Stomach (tissue), 9 donors: ENCODE measurements around the gene PTGS1. TPM values are rescaled to one million over a fixed set of nuclear protein-coding genes. Genes with fewer than 3 reads are reported as not detected.

ENCODE experiments used
- DNase-seq, 2 donors: peaks; one replicate each; pipeline versions ENCODE4 v3.0.0 to v3.0.0-alpha.2; 2013 to 2019
- H3K27ac ChIP-seq, 5 donors: fragments of 200-600 bp in 4 of 5; sonication (generic) in 4 of 5; one replicate each; pipeline ENCODE4 v1.5.1; 2013 to 2019; ENCODE audit warnings: mild to moderate bottlenecking in 1 of 5, moderate library complexity in 1 of 5
- H3K27me3 ChIP-seq, 3 donors: fragments of 200-600 bp; sonication (generic); one replicate each; pipeline ENCODE4 v1.5.1; 2017 to 2019; ENCODE audit warnings: mixed run types in 1 of 3
- H3K36me3 ChIP-seq, 4 donors: fragments of 200-600 bp; sonication (generic); 1 replicate in 3 of 4; 2 replicates in 1 of 4; pipeline ENCODE4 v1.5.1; 2016 to 2019
- H3K4me1 ChIP-seq, 4 donors: fragments of 200-600 bp; sonication (generic); one replicate each; pipeline ENCODE4 v1.5.1; 2016 to 2019
- H3K4me3 ChIP-seq, 4 donors: fragments of 200-600 bp; sonication (generic) in 3 of 4; one replicate each; pipeline ENCODE4 v1.5.1; 2016 to 2019; ENCODE audit warnings: mild to moderate bottlenecking in 1 of 4
- H3K9me3 ChIP-seq, 4 donors: fragments of 200-600 bp; sonication (generic); one replicate each; pipeline ENCODE4 v1.5.1; 2016 to 2019
- CTCF ChIP-seq, 7 experiments: fragments of 450-650 bp in 4 of 7; fragments of 200-600 bp in 3 of 7; sonication (generic) in 3 of 7; IDR thresholded peaks; one replicate each; pipeline ENCODE4 v1.5.1; 2016 to 2019; ENCODE audit warnings: antibody characterized with exemption in 7 of 7, control low read depth in 2 of 7, mild to moderate bottlenecking in 1 of 7
- EP300 ChIP-seq: sonication (generic); formaldehyde crosslinking; IDR thresholded peaks from one replicate; pipeline ENCODE4 v1.6.1; 2017; ENCODE audit warnings: antibody characterized with exemption
- POLR2A ChIP-seq, 4 donors: fragments of 450-650 bp; IDR thresholded peaks; one replicate each; pipeline ENCODE4 v1.6.1; 2016; ENCODE audit warnings: antibody characterized with exemption in 4 of 4, control low read depth in 2 of 4, mild to moderate bottlenecking in 1 of 4, moderate library complexity in 1 of 4
- POLR2AphosphoS5 ChIP-seq, 3 donors: sonication (generic); formaldehyde crosslinking; IDR thresholded peaks; one replicate each; pipeline ENCODE4 v1.6.1; 2016; ENCODE audit warnings: antibody characterized with exemption in 3 of 3
- WGBS, 5 donors: extraction: QIAGEN DNeasy Blood & Tissue Kit in 3 of 5; methylation state at CpG; one replicate each; pipeline versions ENCODE4 v1.1.5 to v1.1.7; 2013 to 2018; 5-methylcytosine and 5-hydroxymethylcytosine counted together
- intact Hi-C: fragments of 100-400 bp; cut with DNase I; formaldehyde crosslinking; loops from one replicate; pipeline ENCODE4 v1.15.1; 2023; ENCODE audit warnings: low total_unique reads
- polyA plus RNA-seq, 3 donors: library from polyadenylated mRNA; stranded (reverse); fragments of 200-250 nt; gene quantifications; one replicate each; pipeline ENCODE4 v1.2.3, GENCODE V29; 2013
- total RNA-seq, 5 donors: library from RNA; depleted of rRNA; stranded (reverse); fragments of >200 nt; gene quantifications; one replicate each; pipeline versions ENCODE4 v1.1.0 to v1.2.3, GENCODE V29; 2014 to 2016
- donor health status: healthy with polysubstance abuse.
- donor health status: Bipolar disorder and iron deficiency.
- donor health status: healthy.

The PTGS1 gene
- total and polyA plus RNA-seq, 8 donors, result 6.4 to 49.6 (median 15.1) TPM

DNA sequence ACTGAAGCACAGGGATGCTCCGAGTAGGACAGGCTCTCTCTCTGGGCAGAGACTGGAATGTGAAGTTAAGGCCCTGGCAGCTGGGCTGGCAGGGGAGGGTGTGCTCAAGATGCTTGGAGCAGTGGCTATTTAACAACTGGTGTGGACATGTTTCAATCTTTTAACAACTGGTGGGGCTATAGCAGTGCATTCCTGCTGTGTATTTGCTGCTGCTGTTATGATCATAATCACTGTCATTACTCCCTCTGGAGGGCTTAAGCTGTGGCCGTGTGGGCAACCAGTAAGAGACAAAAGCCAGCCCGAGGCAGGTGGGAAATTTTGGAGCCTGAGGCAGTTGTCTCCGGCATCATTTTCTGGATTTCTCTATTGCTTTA lies 33.3 kb upstream of the PTGS1 start:
- peaks cover 0 to 18% (median 7%) of the 10 kb centered on the region in 3 donors for H3K27me3 ChIP-seq
- H3K4me1 ChIP-seq, result peaks cover 0 to 4% (median 2%) of the 10 kb centered on the region in 4 donors
- no peak overlapping the region for H3K4me3 ChIP-seq
- no peaks in the 10 kb centered on the region for H3K36me3 ChIP-seq
- intact Hi-C loops, result no loop called here
- DNase-seq, result no peak
- H3K27ac ChIP-seq, result no peak overlapping the region
- 60 to 76% (median 65%) methylated on average over 4 of the region's 4 CpGs for WGBS, 5 donors
- TF ChIP-seq POLR2AphosphoS5 (IDR thresholded peaks at IDR 0.05) (no peak), EP300 (no peak), POLR2A (IDR thresholded peaks at IDR 0.05) (no peak), CTCF (IDR thresholded peaks at IDR 0.05) (no peak)
- no peaks in the 10 kb centered on the region for H3K9me3 ChIP-seq

DNA sequence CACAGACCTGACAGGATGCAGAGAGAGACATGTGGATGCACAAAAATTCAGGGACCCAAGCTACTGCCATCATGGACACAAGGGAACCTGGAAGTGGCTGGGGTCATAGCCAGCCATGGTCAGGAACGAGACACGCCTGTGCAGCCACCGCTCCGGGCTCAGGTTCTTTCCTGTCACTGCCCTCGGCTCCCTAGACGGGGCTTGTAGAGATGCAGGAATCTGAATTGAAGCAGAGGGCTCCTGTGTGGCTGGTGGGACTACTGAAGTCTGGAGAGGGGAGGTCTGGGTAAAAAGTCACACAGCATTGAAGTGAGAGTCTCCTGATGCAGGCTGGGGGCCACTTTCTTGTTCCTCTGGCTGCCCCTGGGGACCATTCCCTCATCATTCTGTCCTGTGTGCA lies 32.3 kb upstream of the PTGS1 start:
- 61 to 68% (median 62%) methylated on average over 6 of the region's 6 CpGs for WGBS, 5 donors
- H3K4me1 ChIP-seq, result peaks cover 0 to 4% (median 2%) of the 10 kb centered on the region in 4 donors
- no peak overlapping the region for H3K4me3 ChIP-seq
- no peak for TF ChIP-seq EP300
- TF ChIP-seq POLR2A (IDR thresholded peaks at IDR 0.05), result no peak
- no peak for TF ChIP-seq POLR2AphosphoS5 (IDR thresholded peaks at IDR 0.05)
- TF ChIP-seq CTCF (IDR thresholded peaks at IDR 0.05), result no peak
- peaks cover 0 to 18% (median 7%) of the 10 kb centered on the region in 3 donors for H3K27me3 ChIP-seq
- no peaks in the 10 kb centered on the region for H3K36me3 ChIP-seq
- H3K9me3 ChIP-seq, result no peaks in the 10 kb centered on the region
- no peak overlapping the region for H3K27ac ChIP-seq
- intact Hi-C loops, result no loop called here
- DNase-seq, result no peak

DNA sequence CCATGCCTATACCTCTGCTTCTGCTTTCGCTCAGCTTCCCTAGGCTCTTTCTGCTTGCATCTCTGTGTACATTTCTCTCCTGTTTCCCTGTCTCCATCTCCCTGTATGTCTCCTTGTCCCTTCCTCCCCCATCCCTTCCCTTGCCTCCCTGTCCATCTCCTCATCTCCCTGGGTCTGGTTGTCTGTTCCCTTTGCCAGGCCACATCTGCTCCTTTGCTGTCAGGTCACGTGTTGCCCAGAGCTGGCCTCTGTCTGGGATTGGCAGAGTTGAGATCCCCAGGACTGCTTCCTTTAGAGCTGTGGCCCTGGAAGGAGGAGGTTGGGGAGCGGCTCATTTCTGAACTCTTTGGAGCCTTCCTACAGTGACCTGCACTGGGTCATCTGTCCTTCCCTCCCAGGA lies 31.8 kb upstream of the PTGS1 start:
- no peak for DNase-seq
- Histone ChIP-seq H3K27me3 (peaks cover 0 to 18% (median 7%) of the 10 kb centered on the region in 3 donors), H3K9me3 (no peaks in the 10 kb centered on the region), H3K4me3 (no peak overlapping the region), H3K36me3 (no peaks in the 10 kb centered on the region), H3K4me1 (peaks cover 0 to 4% (median 2%) of the 10 kb centered on the region in 4 donors), H3K27ac (no peak overlapping the region)
- intact Hi-C loops, result no loop called here
- 67 to 78% (median 70%) methylated on average over 2 to 3 of the region's 3 CpGs for WGBS, 5 donors
- TF ChIP-seq CTCF (IDR thresholded peaks at IDR 0.05), result no peak
- TF ChIP-seq EP300, result no peak
- TF ChIP-seq POLR2A (IDR thresholded peaks at IDR 0.05), result no peak
- TF ChIP-seq POLR2AphosphoS5 (IDR thresholded peaks at IDR 0.05), result no peak

- H3K36me3 ChIP-seq, result no peaks in the 10 kb centered on the region
- H3K4me3 ChIP-seq, result no peak overlapping the region
- WGBS, 5 donors, result 53 to 62% (median 56%) methylated on average over 5 of the region's 5 CpGs
- no peak overlapping the region for H3K27ac ChIP-seq
- DNase-seq, result no peak
- H3K27me3 ChIP-seq, result peaks cover 0 to 18% (median 7%) of the 10 kb centered on the region in 3 donors
- H3K4me1 ChIP-seq, result peaks cover 0 to 4% (median 2%) of the 10 kb centered on the region in 4 donors
- intact Hi-C loops, result no loop called here
- no peaks in the 10 kb centered on the region for H3K9me3 ChIP-seq
- TF ChIP-seq CTCF (IDR thresholded peaks at IDR 0.05) (no peak), POLR2AphosphoS5 (IDR thresholded peaks at IDR 0.05) (no peak), POLR2A (IDR thresholded peaks at IDR 0.05) (no peak), EP300 (no peak)
Observed at GRCh38 chr9:122339579-122339978, 31.2 kb upstream of the PTGS1 start.
